ENCODE measurements around the gene IVD. TPM values are rescaled to one million over a fixed set of nuclear protein-coding genes. Genes with fewer than 3 reads are reported as not detected.

Gene IVD
- total and polyA plus RNA-seq, 2 of the 8 experiments (the other 6 are each of a cell fraction or from before 2014, with no cell fraction given) = 55.2 to 78.8 TPM

DNA sequence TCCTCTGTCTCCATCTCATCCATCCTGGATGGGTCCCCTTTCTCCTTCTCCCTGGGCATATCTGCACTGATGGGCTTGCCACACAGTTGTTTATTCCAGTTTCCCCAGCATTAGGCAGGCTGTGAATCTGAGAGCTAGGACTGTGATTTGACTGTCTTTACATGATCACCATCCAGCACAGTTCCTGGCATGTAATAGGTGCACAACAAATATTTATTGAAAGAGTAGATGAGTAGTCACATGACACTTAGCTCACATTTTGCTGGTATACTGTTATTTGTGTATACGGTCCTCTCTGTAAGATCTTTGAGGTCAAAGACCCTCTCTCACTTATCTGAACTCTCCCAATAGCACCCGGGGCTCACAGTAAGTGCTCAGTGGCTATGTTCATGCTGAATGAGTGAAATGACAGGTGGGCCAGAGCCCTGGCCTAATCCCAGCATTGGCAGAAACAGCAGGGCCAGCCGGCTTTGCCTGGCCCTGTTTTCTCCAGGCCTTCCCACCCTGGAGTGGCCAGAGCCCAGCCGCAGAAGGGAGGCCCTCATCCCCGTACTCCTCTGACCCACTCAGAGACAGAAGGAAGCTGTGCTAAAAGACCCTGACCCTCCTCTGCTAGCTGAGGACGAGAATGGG is 19.0 kb downstream of the IVD start:
- Histone ChIP-seq H2AFZ (ENCODE audit: low read length) (no peak overlapping the region), H4K8ac (ENCODE audit: extremely low read depth, insufficient read depth, low read length) (no peak overlapping the region), H3K79me2 (ENCODE audit: control insufficient read depth in 1 of 2, insufficient read depth in 2 of 2, low read length in 2 of 2) (no peaks in the 10 kb centered on the region), H3K9me3 (ENCODE audit: insufficient read depth in 2 of 2, low read depth in 1 of 2, low read length in 1 of 2) (no peaks in the 10 kb centered on the region), H2BK12ac (ENCODE audit: low read depth, low read length) (no peak overlapping the region), H2BK20ac (ENCODE audit: low read length) (no peak overlapping the region), H2AK5ac (ENCODE audit: low read depth, low read length) (no peak overlapping the region), H3K27me3 (replicated peaks in 1 of 4; ENCODE audit: control insufficient read depth in 3 of 4, extremely low read depth in 1 of 4, insufficient read depth in 3 of 4, low read length in 3 of 4) (peaks cover 0 to 2% (median 0%) of the 10 kb centered on the region in 4 experiments; a peak in 1 of 7 replicates), H4K91ac (replicated peaks; ENCODE audit: insufficient read length, low read length) (no peak overlapping the region), H3K27ac (ENCODE audit: low read depth, low read length) (no peak overlapping the region), H3K4ac (replicated peaks; ENCODE audit: insufficient read length, low read depth, low read length) (no peak overlapping the region), H3K36me3 (ENCODE audit: control insufficient read depth in 2 of 4, insufficient read depth in 4 of 4, low read length in 3 of 4) (no peaks in the 10 kb centered on the region), H4K20me1 (replicated peaks in 1 of 2; ENCODE audit: control insufficient read depth in 1 of 2, insufficient read depth in 2 of 2, low read length in 2 of 2) (peaks cover 0 to 4% of the 10 kb centered on the region in 2 experiments), H3K18ac (ENCODE audit: extremely low read depth, low read length) (no peak overlapping the region), H3K23ac (ENCODE audit: insufficient read length) (no peak overlapping the region), H3K4me2 (ENCODE audit: insufficient read depth in 1 of 2, low read depth in 2 of 2, low read length in 2 of 2) (no peak overlapping the region), H3K4me1 (replicated peaks in 1 of 4; ENCODE audit: control insufficient read depth in 3 of 4, insufficient read depth in 4 of 4, low read length in 3 of 4) (peaks cover 0 to 11% (median 6%) of the 10 kb centered on the region in 4 experiments; a peak in 6 of 7 replicates), H4K5ac (ENCODE audit: insufficient read length, low read depth, low read length) (no peak overlapping the region), H3K4me3 (ENCODE audit: extremely low read depth in 1 of 4, insufficient read depth in 2 of 4, low read depth in 3 of 4, low read length in 4 of 4) (no peak overlapping the region), H3K23me2 (ENCODE audit: low read depth, low read length) (no peaks in the 10 kb centered on the region), H2BK5ac (ENCODE audit: low read depth, low read length) (no peak overlapping the region; the same call in 1 of the 2 replicates), H3K56ac (replicated peaks; ENCODE audit: insufficient read length, low read depth, low read length) (no peak overlapping the region), H3K14ac (ENCODE audit: insufficient read length) (no peak overlapping the region), H3K9ac (replicated peaks in 1 of 4; ENCODE audit: extremely low read depth in 1 of 4, low read depth in 3 of 4, low read length in 3 of 4) (no peak overlapping the region), H2BK15ac (ENCODE audit: low read length) (no peak overlapping the region), H3K79me1 (ENCODE audit: low read depth, low read length) (no peaks in the 10 kb centered on the region), H2BK120ac (replicated peaks; ENCODE audit: low read depth, low read length) (no peak overlapping the region)
- ChIA-PET CTCF (ENCODE audit: partially characterized antibody) (interaction anchor here (0.8 to 16.2 kb wide), 11 partner anchors 10 to 207 kb away, joined by 3 to 184 read pairs (median 4); partner anchors contain the start of gene CCDC9B), POLR2A (ENCODE audit: partially characterized antibody) (interaction anchor here (0.8 to 2.8 kb wide), 6 partner anchors 10 to 145 kb away, joined by 3 to 10 read pairs (median 4); partner anchors contain the start of gene KNSTRN)
- TF ChIP-seq GABPA (IDR thresholded peaks at IDR 0.05; ENCODE audit: borderline replicate concordance, insufficient read depth, low read length) (no peak), SAP30 (IDR thresholded peaks at IDR 0.05; ENCODE audit: insufficient read depth, insufficient replicate concordance, low read length) (no peak), EZH2 (IDR thresholded peaks at IDR 0.05; ENCODE audit: low read depth, low read length, severe bottlenecking) (no peak)
- no peak for DNase-seq (ENCODE audit: low read depth in 1 of 2, low spot score in 2 of 2)
- FAIRE-seq = no peak
- 88% methylated on average over 6 of the region's 6 CpGs; no CpG with 5 or more reads in 1 of the 2 experiments for WGBS, 2 experiments (ENCODE audit: extremely low coverage in 1 of 2, insufficient coverage in 1 of 2, insufficient read length in 1 of 2, insufficient replicate concordance in 2 of 2, low coverage in 1 of 2, low lambda C conversion rate in 2 of 2, missing lambda C conversion rate in 1 of 2)
